K562 (cell line): ENCODE results near the gene HS3ST3A1.

Source experiments
- POLR2G ChIP-seq: fragments of 200-400 bp; formaldehyde crosslinking; IDR thresholded peaks from 2 replicates; pipeline ENCODE4 v1.6.1; 2017; ENCODE audit warnings: low read depth, mild to moderate bottlenecking, antibody characterized with exemption, low read length, moderate library complexity
- USF2 ChIP-seq: sonication (generic); formaldehyde crosslinking; IDR thresholded peaks from 2 replicates; pipeline ENCODE4 v1.5.0; 2020; ENCODE audit warnings: missing genetic modification reagents
- ZNF41 ChIP-seq: fragments of 250-450 bp; sonication (Bioruptor Pico); conservative IDR thresholded peaks from 2 replicates; pipeline ENCODE4 v1.4.0; 2020; ENCODE audit warnings: mild to moderate bottlenecking

- TF ChIP-seq USF2, result no peak
- no peak for TF ChIP-seq POLR2G
- no peak for TF ChIP-seq ZNF41 (CRISPR knock-in tag)
These were observed 45.3 kb upstream of the HS3ST3A1 start for GRCh38 chr17:13646969-13647542.
